Mesenchymal stem cell (in vitro differentiated cells and primary cell): ENCODE data around the gene POLA2.
A peak's percentile ranks its signal among the peaks of the same experiment; 100 is the strongest.

Experiments
- DNase-seq: peaks from one replicate; pipeline ENCODE4 v3.0.0-alpha.2; 2013
- H2AFZ ChIP-seq: one replicate; pipeline ENCODE4 v1.6.1; 2013; ENCODE audit warnings: low read depth, mild to moderate bottlenecking, control low read depth, inconsistent platforms, low read length, moderate library complexity
- H2AK5ac ChIP-seq: 2 replicates; pipeline ENCODE4 v1.6.1; 2013; ENCODE audit warnings: low read length, moderate library complexity, mild to moderate bottlenecking, inconsistent platforms; ENCODE audit not compliant: severe bottlenecking
- H2BK120ac ChIP-seq: one replicate; pipeline ENCODE4 v1.6.1; 2013; ENCODE audit warnings: low read depth, mild to moderate bottlenecking, inconsistent platforms, low read length, moderate library complexity
- H2BK12ac ChIP-seq, 2 experiments: one replicate each; pipeline ENCODE4 v1.6.1; 2013; ENCODE audit warnings: inconsistent platforms in 2 of 2, low read length in 2 of 2, mild to moderate bottlenecking in 2 of 2, moderate library complexity in 2 of 2, control low read depth in 1 of 2
- H2BK15ac ChIP-seq: one replicate; pipeline ENCODE4 v1.6.1; 2013; ENCODE audit warnings: mild to moderate bottlenecking, low read depth, inconsistent platforms; ENCODE audit not compliant: poor library complexity, severe bottlenecking
- H2BK5ac ChIP-seq: 2 replicates; pipeline ENCODE4 v1.6.1; 2013; ENCODE audit warnings: low read depth, mild to moderate bottlenecking, low read length, control low read depth, inconsistent platforms; ENCODE audit not compliant: poor library complexity, severe bottlenecking
- H3K14ac ChIP-seq, 2 experiments: one replicate each; pipeline ENCODE4 v1.6.1; 2013; ENCODE audit warnings: inconsistent platforms in 2 of 2, low read length in 2 of 2, control low read depth in 1 of 2, mild to moderate bottlenecking in 1 of 2, moderate library complexity in 1 of 2
- H3K18ac ChIP-seq, 2 experiments: one replicate each; pipeline ENCODE4 v1.6.1; 2013; ENCODE audit warnings: inconsistent platforms in 2 of 2, low read length in 2 of 2, control low read depth in 1 of 2, low read depth in 1 of 2, mild to moderate bottlenecking in 1 of 2
- H3K23ac ChIP-seq, 2 experiments: one replicate each; pipeline ENCODE4 v1.6.1; 2013; ENCODE audit warnings: inconsistent platforms in 2 of 2, low read length in 2 of 2, mild to moderate bottlenecking in 2 of 2, moderate library complexity in 2 of 2, control low read depth in 1 of 2
- H3K27ac ChIP-seq: 2 replicates; pipeline ENCODE4 v1.5.1; 2013; ENCODE audit warnings: mild to moderate bottlenecking, moderate library complexity, low read length, control low read depth, inconsistent platforms; ENCODE audit not compliant: poor library complexity, severe bottlenecking
- H3K27me3 ChIP-seq, 2 experiments: 2 replicates each; pipeline versions ENCODE4 v1.6.1 to v1.7.0; 2013; ENCODE audit warnings: low read length in 2 of 2, mild to moderate bottlenecking in 2 of 2, moderate library complexity in 2 of 2, control low read depth in 1 of 2, inconsistent platforms in 1 of 2; ENCODE audit not compliant: control insufficient read depth in 1 of 2, insufficient read depth in 1 of 2
- H3K36me3 ChIP-seq, 2 experiments: 2 replicates each; pipeline versions ENCODE4 v1.6.1 to v1.7.0; 2013; ENCODE audit warnings: low read length in 2 of 2, control low read depth in 1 of 2, inconsistent platforms in 1 of 2, low read depth in 1 of 2, mild to moderate bottlenecking in 1 of 2; ENCODE audit not compliant: insufficient read depth in 2 of 2, control insufficient read depth in 1 of 2
- H3K4ac ChIP-seq, 2 experiments: one replicate each; pipeline ENCODE4 v1.6.1; 2013; ENCODE audit warnings: inconsistent platforms in 2 of 2, low read length in 2 of 2, mild to moderate bottlenecking in 2 of 2, moderate library complexity in 2 of 2, control low read depth in 1 of 2, low read depth in 1 of 2
- H3K4me1 ChIP-seq: 2 replicates; pipeline ENCODE4 v1.6.1; 2013; ENCODE audit warnings: low read depth, low read length, control low read depth; ENCODE audit not compliant: control insufficient read depth, insufficient read depth
- H3K4me2 ChIP-seq: 2 replicates; pipeline ENCODE4 v1.6.1; 2013; ENCODE audit warnings: low read length, mild to moderate bottlenecking, inconsistent platforms; ENCODE audit not compliant: poor library complexity, severe bottlenecking
- H3K4me3 ChIP-seq, 2 experiments: 2 replicates each; pipeline versions ENCODE4 v1.5.1 to v1.7.0; 2013; ENCODE audit warnings: low read length in 2 of 2, mild to moderate bottlenecking in 2 of 2, control low read depth in 1 of 2, low read depth in 1 of 2; ENCODE audit not compliant: insufficient read depth in 1 of 2
- H3K79me1 ChIP-seq: replicated peaks from 2 replicates; pipeline ENCODE4 v1.6.1; 2013; ENCODE audit warnings: mild to moderate bottlenecking, control low read depth, low read length, inconsistent platforms; ENCODE audit not compliant: poor library complexity, severe bottlenecking
- H3K9ac ChIP-seq: 2 replicates; pipeline ENCODE4 v1.7.0; 2013; ENCODE audit warnings: mild to moderate bottlenecking, low read length, moderate library complexity
- H3K9me3 ChIP-seq: 2 replicates; pipeline ENCODE4 v1.7.0; 2013; ENCODE audit warnings: mild to moderate bottlenecking, low read length; ENCODE audit not compliant: control insufficient read depth
- H4K8ac ChIP-seq: one replicate; pipeline ENCODE4 v1.6.1; 2013; ENCODE audit warnings: inconsistent platforms, mild to moderate bottlenecking, low read length, moderate library complexity
- H4K91ac ChIP-seq: one replicate; pipeline ENCODE4 v1.6.1; 2013; ENCODE audit warnings: mild to moderate bottlenecking, low read length, inconsistent platforms
- WGBS: methylation state at CpG from one replicate; pipeline ENCODE4 v1.1.7; 2013; ENCODE audit warnings: mixed read lengths; 5-methylcytosine and 5-hydroxymethylcytosine counted together

Gene POLA2

DNA sequence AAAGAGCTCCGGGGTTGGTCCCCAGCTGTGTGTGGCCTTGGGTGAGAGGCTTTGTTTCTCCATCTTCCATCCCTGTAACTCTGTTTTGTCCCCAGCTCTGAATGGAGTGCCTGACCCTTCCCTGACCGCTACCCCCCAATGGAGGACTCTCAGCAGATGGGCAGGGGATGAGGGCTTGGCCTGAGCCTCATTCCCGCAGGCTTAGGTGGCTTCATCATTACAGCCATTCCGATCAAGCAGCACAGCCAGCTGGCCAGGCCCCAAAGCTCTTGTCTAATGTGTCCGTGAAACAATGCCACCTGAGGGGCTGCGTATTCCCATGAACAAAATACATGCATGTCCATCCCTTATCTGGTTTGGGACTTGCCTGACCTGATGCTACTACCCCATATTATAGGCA lies 49.0 kb downstream of the POLA2 start:
- H3K27me3 ChIP-seq = no peaks in the 10 kb centered on the region
- no peak overlapping the region for H2AFZ ChIP-seq
- H3K18ac ChIP-seq = no peak overlapping the region
- peak overlapping the region; percentile 68 for H2BK15ac ChIP-seq
- peaks cover 0 to 18% of the 10 kb centered on the region in 2 experiments for H3K36me3 ChIP-seq
- no peak overlapping the region for H3K4me2 ChIP-seq
- DNase-seq = no peak
- peak overlapping the region; percentile 5 for H4K91ac ChIP-seq
- no peak overlapping the region for H2BK120ac ChIP-seq
- peaks cover 3% of the 10 kb centered on the region for H3K79me1 ChIP-seq
- no peak overlapping the region for H3K4ac ChIP-seq
- H3K4me1 ChIP-seq = peaks cover 18% of the 10 kb centered on the region
- H3K9me3 ChIP-seq = no peaks in the 10 kb centered on the region
- 94% methylated on average over 5 of the region's 6 CpGs for WGBS
- H3K4me3 ChIP-seq = peak overlapping the region in 1 of 2 experiments; percentile 99
- no peak overlapping the region for H3K14ac ChIP-seq
- no peak overlapping the region for H3K27ac ChIP-seq
- peak overlapping the region; percentile 82 for H3K9ac ChIP-seq
- no peak overlapping the region for H4K8ac ChIP-seq
- no peak overlapping the region for H2BK5ac ChIP-seq
- peak overlapping the region in 1 of 2 experiments; percentile 2 for H2BK12ac ChIP-seq
- H3K23ac ChIP-seq = no peak overlapping the region
- no peak overlapping the region for H2AK5ac ChIP-seq

DNA sequence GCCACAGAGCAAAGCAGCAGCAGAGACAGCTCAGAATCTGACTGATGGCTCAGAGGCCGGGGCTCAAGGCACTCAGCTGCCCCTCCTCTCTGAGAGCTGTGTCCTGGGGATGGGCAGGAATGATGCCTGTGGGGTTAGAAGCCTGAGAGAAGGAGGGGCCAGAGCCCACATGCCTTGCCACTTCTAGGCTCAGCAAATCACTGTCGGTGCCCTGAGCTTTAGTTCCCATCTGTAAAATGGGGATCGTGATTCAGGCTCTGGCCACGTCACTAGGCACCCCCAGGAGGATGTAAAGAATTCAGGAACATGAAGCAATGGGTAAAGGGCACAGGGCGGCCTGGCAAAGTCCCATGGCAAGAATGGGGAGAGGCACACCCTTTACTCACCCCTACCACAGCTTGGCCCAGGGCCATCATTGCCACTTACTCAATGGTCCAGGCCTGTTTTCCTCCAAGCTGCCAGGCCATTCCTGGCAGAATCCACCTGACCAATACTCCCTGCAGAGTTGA lies 49.5 kb downstream of the POLA2 start:
- Histone ChIP-seq H2BK5ac (no peak overlapping the region), H3K9me3 (no peaks in the 10 kb centered on the region), H2AK5ac (no peak overlapping the region), H3K23ac (peak overlapping the region in 1 of 2 experiments; percentile 73), H2BK15ac (no peak overlapping the region), H3K4me1 (peaks cover 19% of the 10 kb centered on the region), H4K91ac (no peak overlapping the region), H3K27me3 (no peaks in the 10 kb centered on the region), H3K18ac (no peak overlapping the region), H3K14ac (no peak overlapping the region), H2AFZ (no peak overlapping the region), H4K8ac (no peak overlapping the region), H3K9ac (peak overlapping the region; percentile 82), H3K79me1 (peaks cover 3% of the 10 kb centered on the region), H3K4ac (peak overlapping the region in 1 of 2 experiments; percentile 56), H3K4me3 (peak overlapping the region in 1 of 2 experiments; percentile 99), H2BK12ac (peak overlapping the region in 1 of 2 experiments; percentile 75), H2BK120ac (no peak overlapping the region), H3K27ac (no peak overlapping the region), H3K36me3 (peaks cover 0 to 13% of the 10 kb centered on the region in 2 experiments), H3K4me2 (no peak overlapping the region)
- DNase-seq = no peak
- WGBS = 88% methylated on average over 5 of the region's 5 CpGs

GRCh38 chr11:65314501-65315203 lies 52.9 kb downstream of the POLA2 start, which contains the start of gene CDC42EP2:
TSS of gene CDC42EP2 (plus strand) at chr11:65314866. CDS start at chr11:65320899, 6,033 bp downstream.
- Histone ChIP-seq H2BK5ac (peak within 1 kb of the TSS; percentile 35), H3K36me3 (peaks cover 0 to 9% of the 10 kb centered on the region in 2 experiments), H3K23ac (peak within 1 kb of the TSS in 1 of 2 experiments; percentile 36), H3K27ac (peak within 1 kb of the TSS; percentile 57), H2AFZ (no peak within 1 kb of the TSS), H3K4ac (peak within 1 kb of the TSS in 1 of 2 experiments; percentile 76), H3K4me2 (peak within 1 kb of the TSS; percentile 78), H2BK120ac (peak within 1 kb of the TSS; percentile 29), H3K4me1 (peaks cover 22% of the 10 kb centered on the region), H3K79me1 (peaks cover 5% of the 10 kb centered on the region), H2BK12ac (peak within 1 kb of the TSS; percentile 24 to 71), H2BK15ac (peak within 1 kb of the TSS; percentile 70), H4K8ac (peak within 1 kb of the TSS; percentile 56), H3K9me3 (no peaks in the 10 kb centered on the region), H4K91ac (peak within 1 kb of the TSS; percentile 40), H3K18ac (peak within 1 kb of the TSS; percentile 16 to 75), H2AK5ac (no peak within 1 kb of the TSS), H3K14ac (peak within 1 kb of the TSS in 1 of 2 experiments; percentile 97), H3K9ac (peak within 1 kb of the TSS; percentile 100), H3K27me3 (no peaks in the 10 kb centered on the region), H3K4me3 (peak within 1 kb of the TSS; percentile 85 to 100)
- peak; percentile 90 for DNase-seq
- WGBS = under 1% methylated on average over 57 of the region's 74 CpGs

DNA sequence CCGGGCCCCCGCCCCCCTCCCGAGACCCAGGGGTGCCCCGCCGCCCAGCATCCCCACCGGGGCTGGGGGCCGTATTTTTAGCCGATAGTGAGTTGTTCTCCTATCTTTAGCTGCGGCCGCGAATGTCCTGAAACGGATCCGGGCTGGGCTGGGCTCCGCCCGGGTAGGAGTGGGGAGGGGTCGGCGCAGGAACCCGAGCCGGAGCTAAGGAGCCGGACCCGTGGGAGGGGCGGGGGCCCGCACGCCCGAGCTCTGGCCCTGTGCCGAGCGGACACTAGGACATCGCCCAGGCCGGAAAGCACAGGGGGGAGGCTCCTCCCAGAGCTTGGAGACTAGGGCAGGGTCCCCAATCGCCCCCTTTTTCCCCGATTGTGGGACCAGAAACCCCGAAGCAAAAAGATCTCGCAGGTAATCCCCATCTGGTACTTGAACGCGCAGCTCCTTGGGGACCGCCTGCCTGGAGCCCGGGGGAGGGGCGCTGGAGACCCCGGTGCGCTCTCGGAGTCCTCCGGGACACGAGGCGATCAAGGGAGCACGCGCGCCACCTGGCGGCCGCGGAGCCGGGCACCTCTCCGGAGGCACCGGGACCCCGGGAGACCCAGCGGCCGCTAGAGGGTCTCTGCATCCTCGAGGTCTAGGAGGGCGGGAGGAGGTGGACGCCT lies 53.6 kb downstream of the POLA2 start:
- Histone ChIP-seq H3K27ac (peak overlapping the region; percentile 48), H3K23ac (peak overlapping the region in 1 of 2 experiments; percentile 36), H2AFZ (no peak overlapping the region), H3K27me3 (no peaks in the 10 kb centered on the region), H3K9me3 (no peaks in the 10 kb centered on the region), H2BK15ac (peak overlapping the region; percentile 70), H3K4me1 (peaks cover 22% of the 10 kb centered on the region), H3K18ac (peak overlapping the region; percentile 16 to 75), H4K91ac (no peak overlapping the region), H2BK5ac (peak overlapping the region; percentile 35), H2BK12ac (peak overlapping the region in 1 of 2 experiments; percentile 16), H3K14ac (peak overlapping the region in 1 of 2 experiments; percentile 97), H3K9ac (peak overlapping the region; percentile 100), H4K8ac (no peak overlapping the region), H2BK120ac (peak overlapping the region; percentile 29), H3K4ac (peak overlapping the region in 1 of 2 experiments; percentile 76), H3K4me3 (peak overlapping the region; percentile 85 to 100), H3K79me1 (peaks cover 5% of the 10 kb centered on the region), H2AK5ac (no peak overlapping the region), H3K36me3 (peaks cover 1 to 13% of the 10 kb centered on the region in 2 experiments), H3K4me2 (peak overlapping the region; percentile 74)
- WGBS = under 1% methylated on average over 59 of the region's 59 CpGs
- peak; percentile 82 for DNase-seq
